SU-DHL-6 (cell line): Measurements from ENCODE around the gene HDAC11.

Experiments
- EZH2phosphoT487 ChIP-seq: fragments of 200-600 bp; sonication (generic), shearing (Covaris generic); conservative IDR thresholded peaks from 2 replicates; pipeline ENCODE4 v1.6.1; 2018; ENCODE audit warnings: mild to moderate bottlenecking, antibody characterized with exemption, low read length, moderate library complexity, mixed read lengths
- TF ChIP-seq, protein P1 (sequence below): fragments of 200-600 bp; sonication (generic); IDR thresholded peaks from one replicate; pipeline ENCODE4 v1.5.1; 2017; ENCODE audit warnings: antibody characterized with exemption, mild to moderate bottlenecking, low read length, moderate library complexity; ENCODE audit not compliant: insufficient read depth, poor library complexity, severe bottlenecking

- TF ChIP-seq, protein P1, sequence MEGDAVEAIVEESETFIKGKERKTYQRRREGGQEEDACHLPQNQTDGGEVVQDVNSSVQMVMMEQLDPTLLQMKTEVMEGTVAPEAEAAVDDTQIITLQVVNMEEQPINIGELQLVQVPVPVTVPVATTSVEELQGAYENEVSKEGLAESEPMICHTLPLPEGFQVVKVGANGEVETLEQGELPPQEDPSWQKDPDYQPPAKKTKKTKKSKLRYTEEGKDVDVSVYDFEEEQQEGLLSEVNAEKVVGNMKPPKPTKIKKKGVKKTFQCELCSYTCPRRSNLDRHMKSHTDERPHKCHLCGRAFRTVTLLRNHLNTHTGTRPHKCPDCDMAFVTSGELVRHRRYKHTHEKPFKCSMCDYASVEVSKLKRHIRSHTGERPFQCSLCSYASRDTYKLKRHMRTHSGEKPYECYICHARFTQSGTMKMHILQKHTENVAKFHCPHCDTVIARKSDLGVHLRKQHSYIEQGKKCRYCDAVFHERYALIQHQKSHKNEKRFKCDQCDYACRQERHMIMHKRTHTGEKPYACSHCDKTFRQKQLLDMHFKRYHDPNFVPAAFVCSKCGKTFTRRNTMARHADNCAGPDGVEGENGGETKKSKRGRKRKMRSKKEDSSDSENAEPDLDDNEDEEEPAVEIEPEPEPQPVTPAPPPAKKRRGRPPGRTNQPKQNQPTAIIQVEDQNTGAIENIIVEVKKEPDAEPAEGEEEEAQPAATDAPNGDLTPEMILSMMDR, result no peak
- TF ChIP-seq EZH2phosphoT487, result no peak
Observed at GRCh38 chr3:13519006-13519791, 39.1 kb downstream of the HDAC11 start.
